AG04449 (cell line): ENCODE measurements around the gene HIC1.
A peak's percentile ranks its signal among the peaks of the same experiment; 100 is the strongest.

Experiments
- CTCF ChIA-PET: fragments of 350-600 bp; formaldehyde crosslinking; extraction: SDS; loops from one replicate; lab custom pipeline; 2021; ENCODE audit warnings: antibody characterized with exemption; lab: Yijun Ruan, JAX
- POLR2A ChIA-PET: fragments of 400-600, 350-600 bp; formaldehyde crosslinking; extraction: SDS; loops from one replicate; lab custom pipeline; 2020; ENCODE audit warnings: antibody characterized with exemption, inconsistent platforms; lab: Yijun Ruan, JAX
- DNase-seq: peaks from one replicate; pipeline ENCODE4 v3.0.0-alpha.2; 2010; ENCODE audit warnings: low read depth, low spot score
- H3K4me3 ChIP-seq: 2 replicates; pipeline ENCODE4 v1.5.1; 2011; ENCODE audit warnings: low read depth, mild to moderate bottlenecking, control low read depth, low read length
- TF ChIP-seq, protein P1 (sequence below): IDR thresholded peaks from one replicate; pipeline ENCODE4 v1.5.1; 2011; ENCODE audit warnings: mild to moderate bottlenecking, moderate library complexity, low read length, control low read depth, inconsistent platforms; ENCODE audit not compliant: insufficient read depth; ENCODE audit errors: missing control alignments

The HIC1 gene

DNA sequence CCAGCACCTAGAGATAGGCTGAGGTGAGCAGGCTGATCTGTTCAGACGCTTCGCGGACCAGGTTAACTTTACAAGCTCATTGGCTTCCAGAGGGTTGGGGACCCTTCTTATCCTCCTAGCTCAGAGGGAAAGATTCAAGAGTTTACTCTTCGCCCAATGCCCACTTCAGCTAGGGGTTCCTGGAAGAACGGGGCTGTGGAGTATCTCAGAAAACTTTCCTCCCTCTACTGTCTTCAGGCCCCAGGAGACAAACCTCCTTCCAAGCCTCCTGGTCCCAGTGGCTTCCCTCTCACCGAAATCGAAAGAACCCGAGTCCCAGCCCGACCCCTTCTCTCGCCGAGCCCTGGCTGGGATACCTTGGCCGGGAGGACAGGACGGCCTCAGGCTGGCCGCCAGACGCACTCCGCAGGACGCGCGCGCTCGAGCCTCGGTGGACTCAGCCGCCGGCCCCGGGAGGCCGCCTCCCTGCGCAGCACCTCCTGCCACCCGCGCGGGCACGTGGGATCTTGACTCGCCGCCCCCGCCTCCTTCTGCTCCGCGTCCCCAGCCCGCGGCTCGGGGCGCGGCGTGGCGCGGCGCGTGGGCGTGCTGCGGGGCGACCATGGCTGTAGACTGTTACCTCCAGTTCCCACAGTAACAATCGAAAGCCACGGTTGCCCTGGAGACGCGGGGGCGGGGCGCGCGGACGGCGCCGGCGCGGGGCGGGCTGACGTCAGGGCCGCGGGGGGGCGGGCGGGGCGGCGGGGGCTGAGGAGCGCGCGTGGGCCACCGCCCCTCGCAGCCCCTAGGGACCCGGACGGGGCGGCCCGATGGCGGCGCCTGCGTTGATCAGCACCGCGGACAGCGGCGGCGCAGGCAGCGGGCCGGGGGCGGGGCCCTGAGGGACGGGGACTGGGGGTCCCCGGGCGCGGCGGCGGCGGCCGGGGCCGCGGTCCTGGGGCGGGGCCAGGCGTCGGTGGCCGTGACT, 5.3 kb upstream of the HIC1 start:
- DNase-seq: no peak
- peak overlapping the region; percentile 71 for H3K4me3 ChIP-seq
- TF ChIP-seq, protein P1, sequence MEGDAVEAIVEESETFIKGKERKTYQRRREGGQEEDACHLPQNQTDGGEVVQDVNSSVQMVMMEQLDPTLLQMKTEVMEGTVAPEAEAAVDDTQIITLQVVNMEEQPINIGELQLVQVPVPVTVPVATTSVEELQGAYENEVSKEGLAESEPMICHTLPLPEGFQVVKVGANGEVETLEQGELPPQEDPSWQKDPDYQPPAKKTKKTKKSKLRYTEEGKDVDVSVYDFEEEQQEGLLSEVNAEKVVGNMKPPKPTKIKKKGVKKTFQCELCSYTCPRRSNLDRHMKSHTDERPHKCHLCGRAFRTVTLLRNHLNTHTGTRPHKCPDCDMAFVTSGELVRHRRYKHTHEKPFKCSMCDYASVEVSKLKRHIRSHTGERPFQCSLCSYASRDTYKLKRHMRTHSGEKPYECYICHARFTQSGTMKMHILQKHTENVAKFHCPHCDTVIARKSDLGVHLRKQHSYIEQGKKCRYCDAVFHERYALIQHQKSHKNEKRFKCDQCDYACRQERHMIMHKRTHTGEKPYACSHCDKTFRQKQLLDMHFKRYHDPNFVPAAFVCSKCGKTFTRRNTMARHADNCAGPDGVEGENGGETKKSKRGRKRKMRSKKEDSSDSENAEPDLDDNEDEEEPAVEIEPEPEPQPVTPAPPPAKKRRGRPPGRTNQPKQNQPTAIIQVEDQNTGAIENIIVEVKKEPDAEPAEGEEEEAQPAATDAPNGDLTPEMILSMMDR: no peak
- ChIA-PET POLR2A (no interaction called here), CTCF (interaction anchor here (0.8 to 2.0 kb wide), 7 partner anchors 141 to 215 kb away, joined by 3 to 8 read pairs (median 4); no protein-coding TSS in a partner anchor)

DNA sequence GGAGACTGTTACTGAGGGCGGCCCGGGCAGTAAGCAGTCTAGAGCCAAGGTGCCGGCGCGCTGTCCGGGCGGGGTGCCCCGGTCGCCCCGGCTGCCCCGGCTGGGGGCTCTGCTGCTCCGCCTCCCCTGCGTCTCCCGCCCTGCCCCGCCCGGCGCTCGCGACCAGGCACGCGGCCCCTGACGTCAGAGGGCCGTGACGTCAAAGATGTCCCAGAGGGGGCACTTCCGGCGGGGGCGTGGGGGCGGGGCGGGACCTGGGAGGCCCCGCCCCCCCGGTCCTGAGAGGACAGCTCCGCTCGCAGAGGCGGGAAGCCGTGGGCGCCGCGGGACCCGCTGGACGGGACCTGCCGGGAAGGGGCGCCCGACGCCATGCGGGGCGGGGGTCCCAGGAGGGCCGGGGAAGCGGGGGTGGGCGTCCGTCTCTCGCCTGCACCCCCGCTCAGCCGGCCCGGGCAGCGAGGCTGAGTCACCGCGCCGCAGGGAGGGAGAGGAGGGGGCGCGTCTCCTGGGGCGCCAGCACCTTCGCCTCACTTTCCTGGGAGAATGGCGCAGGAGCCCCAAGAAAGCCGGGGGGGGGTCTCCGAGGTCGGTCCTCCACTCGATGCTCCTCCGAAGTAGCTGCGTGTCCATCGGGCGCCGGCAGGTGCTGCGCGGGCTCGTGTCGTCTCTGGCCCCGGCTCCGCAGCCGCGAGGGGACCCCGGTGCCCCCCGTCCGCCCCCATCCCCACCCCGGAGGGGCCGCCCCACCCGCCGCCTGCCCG, 4.4 kb upstream of the HIC1 start:
- CTCF ChIA-PET: interaction anchor here (0.8 to 1.9 kb wide), 7 partner anchors 24 to 245 kb away, joined by 3 to 20 read pairs (median 4); no protein-coding TSS in a partner anchor
- TF ChIP-seq, protein P1: no peak
- no peak for DNase-seq
- POLR2A ChIA-PET: no interaction called here
- peak overlapping the region; percentile 56 for H3K4me3 ChIP-seq

DNA sequence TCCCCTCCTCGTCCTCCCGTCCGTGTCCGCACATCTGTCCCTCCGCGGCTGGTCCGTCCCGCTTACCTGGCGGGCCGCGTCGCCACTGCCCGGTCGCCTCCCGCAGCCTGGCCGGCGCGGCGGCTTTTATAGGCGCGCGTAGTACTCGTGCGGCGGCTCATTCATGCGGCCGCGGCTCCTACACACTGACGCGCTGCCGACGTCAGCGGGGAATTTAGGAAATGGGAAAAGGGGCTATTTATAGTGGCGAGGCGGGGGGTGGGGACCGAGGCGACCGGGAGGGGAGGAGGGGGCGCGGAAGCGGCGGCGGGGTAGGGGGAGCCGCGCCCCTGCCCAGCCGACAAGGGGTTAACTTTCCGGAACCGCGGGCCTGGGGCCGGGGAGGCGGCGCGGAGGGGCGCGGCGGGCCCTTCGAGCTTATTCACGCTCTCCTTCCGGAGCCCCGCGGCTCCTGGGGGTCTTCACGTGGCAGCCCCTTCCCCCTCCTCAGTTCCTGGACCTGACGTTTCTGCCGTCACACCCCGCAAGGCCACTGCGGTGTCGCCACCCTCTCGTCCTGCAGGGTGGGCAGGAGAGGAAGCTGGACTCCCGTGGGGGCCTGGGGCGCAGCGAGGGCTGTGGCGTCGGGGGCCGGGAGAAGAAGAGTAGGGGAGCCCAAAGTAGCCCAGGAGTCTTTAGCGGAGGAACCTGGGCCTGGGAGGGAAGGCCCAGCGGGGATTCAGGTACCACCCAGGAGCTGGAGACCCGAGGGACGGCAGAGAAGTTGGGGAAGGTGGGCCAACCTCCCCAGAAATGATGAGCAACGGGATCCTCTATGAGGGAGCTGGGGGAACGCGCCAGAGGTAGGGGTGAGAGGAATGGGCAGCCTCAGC, 3.6 kb upstream of the HIC1 start:
- peak overlapping the region; percentile 12; the same call in 1 of the 2 replicates for H3K4me3 ChIP-seq
- TF ChIP-seq, protein P1: no peak
- ChIA-PET POLR2A (interaction anchor here (0.9 kb wide), 1 partner anchor 38 kb away, joined by 3 read pairs; no protein-coding TSS in a partner anchor), CTCF (interaction anchor here (0.8 to 1.9 kb wide), 11 partner anchors 25 to 365 kb away, joined by 3 to 20 read pairs (median 4); no protein-coding TSS in a partner anchor)
- DNase-seq: no peak

DNA sequence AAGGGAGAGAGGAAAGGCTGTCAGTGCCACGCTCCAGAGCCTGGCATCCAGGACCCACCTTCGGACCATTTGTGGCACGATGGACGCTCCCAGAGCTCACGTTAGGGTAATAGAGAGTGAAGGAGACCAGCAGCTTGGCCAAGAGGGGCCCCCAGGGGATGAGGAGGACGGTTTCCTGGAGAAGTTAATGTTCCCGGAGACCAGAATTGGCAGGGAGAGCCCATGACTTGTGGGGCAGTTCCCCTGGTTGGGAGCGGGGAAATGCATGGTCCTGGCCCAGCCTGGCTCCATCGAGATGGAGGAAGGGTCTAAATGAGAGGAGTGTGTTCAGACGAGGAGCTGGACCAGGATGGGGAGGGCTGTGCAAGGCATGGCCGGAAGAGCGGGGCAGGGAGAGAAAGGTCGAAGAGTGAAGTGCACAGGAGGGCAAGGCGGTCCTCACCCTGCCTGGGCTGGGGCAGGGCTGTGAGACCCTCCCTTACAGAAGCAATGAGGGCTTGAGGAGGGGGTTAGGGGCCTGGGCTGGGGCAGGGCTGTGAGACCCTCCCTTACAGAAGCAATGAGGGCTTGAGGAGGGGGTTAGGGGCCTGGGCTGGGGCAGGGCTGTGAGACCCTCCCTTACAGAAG, 2.9 kb upstream of the HIC1 start:
- TF ChIP-seq, protein P1: no peak
- H3K4me3 ChIP-seq: no peak overlapping the region
- CTCF ChIA-PET: interaction anchor here (0.5 to 1.9 kb wide), 12 partner anchors 26 to 364 kb away, joined by 3 to 20 read pairs (median 4); no protein-coding TSS in a partner anchor
- DNase-seq: no peak
- POLR2A ChIA-PET: interaction anchor here (0.9 kb wide), 1 partner anchor 38 kb away, joined by 3 read pairs; no protein-coding TSS in a partner anchor
